Activated CD8-positive, alpha-beta T cell treated with anti-CD3 and anti-CD28 coated beads for 36 hours (primary cell): ENCODE data around the gene FRMD1. TPM values are rescaled to one million over a fixed set of nuclear protein-coding genes. Genes with fewer than 3 reads are reported as not detected.

ENCODE experiments used
- ATAC-seq: fragments of 200-7000 bp; cut with Tn5 transposase; one replicate; pipeline ENCODE4 v1.10.0; 2021; ENCODE audit warnings: mild to moderate bottlenecking, moderate library complexity
- CTCF ChIA-PET: fragments of 350-600 bp; sonication (Branson Sonifier 250); formaldehyde crosslinking; loops from one replicate; lab custom pipeline; 2021; ENCODE audit warnings: antibody characterized with exemption; lab: Charles Lee
- POLR2A ChIA-PET: fragments of 350-600 bp; sonication (Branson Sonifier 250); formaldehyde crosslinking; loops from one replicate; lab custom pipeline; 2021; ENCODE audit warnings: antibody characterized with exemption; lab: Charles Lee
- DNase-seq: peaks from one replicate; pipeline ENCODE4 v3.0.0-alpha.2; 2020
- H3K27ac Mint-ChIP-seq: one replicate; pipeline ENCODE4 v1.8.0; 2021; ENCODE audit warnings: mild to moderate bottlenecking, mixed read lengths
- H3K27me3 Mint-ChIP-seq: one replicate; pipeline ENCODE4 v1.8.0; 2021; ENCODE audit warnings: mixed read lengths
- H3K36me3 Mint-ChIP-seq: one replicate; pipeline ENCODE4 v1.8.0; 2021; ENCODE audit warnings: low read depth, mixed read lengths
- H3K4me1 Mint-ChIP-seq: one replicate; pipeline ENCODE4 v1.8.0; 2021; ENCODE audit warnings: low read depth, mixed read lengths
- H3K4me3 Mint-ChIP-seq: one replicate; pipeline ENCODE4 v1.8.0; 2021; ENCODE audit warnings: mild to moderate bottlenecking, moderate library complexity, mixed read lengths
- H3K9me3 Mint-ChIP-seq: one replicate; pipeline ENCODE4 v1.8.0; 2021; ENCODE audit warnings: mixed read lengths
- CTCF ChIP-seq: fragments of 200-600 bp; IDR thresholded peaks from one replicate; pipeline ENCODE4 v1.8.0; 2022; ENCODE audit warnings: antibody characterized with exemption, mild to moderate bottlenecking
- intact Hi-C: fragments of 100-400 bp; cut with micrococcal nuclease; formaldehyde crosslinking; loops from one replicate; pipeline ENCODE4 v1.10.0; 2022
- total RNA-seq, 2 experiments: library from RNA; stranded (reverse); gene quantifications; one replicate each; pipeline ENCODE4 v1.2.3, GENCODE V29; 2021

FRMD1 gene
- total RNA-seq, 2 experiments from 2014 or later, result not detected

DNA sequence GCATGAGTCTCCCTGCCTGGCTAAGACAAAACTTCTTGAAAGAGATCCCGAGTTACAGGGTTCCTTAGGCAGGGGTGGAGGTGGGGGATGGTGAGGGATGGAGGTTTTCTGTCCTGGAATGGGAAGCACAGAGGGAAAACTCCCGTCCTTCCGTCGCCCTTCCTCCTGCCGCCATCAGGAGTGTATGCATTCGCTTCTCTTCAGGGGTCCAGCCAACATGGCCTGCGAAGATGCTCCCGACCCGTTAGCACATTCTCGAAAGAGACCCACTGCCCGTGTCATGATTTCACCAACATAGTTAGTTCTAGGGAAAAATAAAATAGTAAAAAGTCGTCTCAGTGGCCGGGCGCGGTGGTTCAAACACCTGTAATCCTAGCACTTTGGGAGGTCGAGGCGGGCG, 44.5 kb downstream of the FRMD1 start:
- H3K4me3 Mint-ChIP-seq, result no peak overlapping the region
- ATAC-seq (no peak), DNase-seq (no peak)
- peaks cover 16% of the 10 kb centered on the region for H3K27me3 Mint-ChIP-seq
- H3K9me3 Mint-ChIP-seq, result peaks cover 10% of the 10 kb centered on the region
- ChIA-PET POLR2A (no interaction called here), CTCF (no interaction called here)
- peaks cover 1% of the 10 kb centered on the region for H3K36me3 Mint-ChIP-seq
- intact Hi-C loops, result no loop called here
- H3K27ac Mint-ChIP-seq, result no peak overlapping the region
- H3K4me1 Mint-ChIP-seq, result no peaks in the 10 kb centered on the region
- TF ChIP-seq CTCF, result no peak

DNA sequence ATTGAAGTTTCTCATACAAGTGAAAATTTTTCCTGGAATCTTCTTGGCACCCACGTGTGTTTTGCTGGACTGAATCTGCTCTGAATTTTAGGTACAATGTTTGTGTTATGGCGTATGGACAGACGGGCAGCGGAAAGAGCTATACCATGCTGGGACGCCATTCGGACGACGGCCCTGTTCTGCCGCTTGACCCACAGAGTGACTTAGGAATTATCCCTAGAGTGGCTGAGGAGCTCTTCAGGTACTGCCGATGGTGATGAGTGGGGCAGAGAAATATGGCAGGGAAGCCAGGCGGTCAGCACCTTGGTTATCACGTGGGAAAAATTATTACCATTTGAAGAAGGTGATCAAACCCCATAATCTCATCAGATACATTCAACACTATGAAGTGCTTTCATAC, 45.2 kb downstream of the FRMD1 start:
- Mint-ChIP-seq H3K27ac (no peak overlapping the region), H3K9me3 (peaks cover 8% of the 10 kb centered on the region), H3K27me3 (peaks cover 16% of the 10 kb centered on the region), H3K36me3 (peaks cover 1% of the 10 kb centered on the region), H3K4me3 (no peak overlapping the region), H3K4me1 (no peaks in the 10 kb centered on the region)
- DNase-seq (no peak), ATAC-seq (no peak)
- CTCF ChIA-PET, result no interaction called here
- POLR2A ChIA-PET, result no interaction called here
- no peak for TF ChIP-seq CTCF
- intact Hi-C loops, result no loop called here

DNA sequence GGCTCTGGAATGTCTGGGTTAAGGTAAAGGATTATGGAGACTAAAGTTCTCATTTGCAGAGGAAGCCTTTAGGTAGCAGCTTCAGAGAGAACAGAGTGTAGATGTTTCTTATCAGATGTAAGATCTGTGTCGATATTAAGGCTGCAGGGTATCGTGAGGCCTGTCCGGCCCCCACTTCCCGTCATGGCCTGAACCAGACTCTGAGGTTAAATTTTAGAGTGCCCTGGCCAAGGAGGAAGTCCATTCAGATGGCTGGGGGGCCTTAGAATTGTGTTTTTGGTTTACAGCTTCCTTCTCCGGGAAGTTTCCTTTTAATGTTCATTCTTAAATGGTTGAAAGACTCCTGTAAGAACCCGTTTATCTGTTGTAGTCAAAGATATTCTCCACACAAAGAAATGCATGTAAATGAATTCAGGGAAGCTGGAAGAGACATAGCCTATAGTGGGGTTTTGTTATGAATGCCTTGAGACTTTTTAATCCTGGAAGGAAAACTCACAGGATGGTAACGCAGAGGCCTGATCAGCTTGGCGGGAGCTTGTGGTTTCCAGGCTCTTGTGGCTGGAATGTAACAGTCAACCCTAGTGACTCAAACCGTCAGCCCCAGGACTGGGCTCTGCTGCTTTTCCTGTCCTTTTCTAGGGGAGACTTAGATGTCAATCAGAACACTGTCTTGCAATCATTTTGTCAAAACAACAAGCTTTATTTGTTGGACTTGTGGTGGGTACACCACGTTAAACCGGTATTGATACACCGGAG, 46.8 kb downstream of the FRMD1 start:
- Mint-ChIP-seq H3K27me3 (peaks cover 17% of the 10 kb centered on the region), H3K27ac (no peak overlapping the region), H3K4me3 (no peak overlapping the region), H3K4me1 (no peaks in the 10 kb centered on the region), H3K36me3 (no peaks in the 10 kb centered on the region), H3K9me3 (peaks cover 2% of the 10 kb centered on the region)
- ChIA-PET POLR2A (no interaction called here), CTCF (interaction anchor here (1.0 kb wide), 1 partner anchor 85 kb away, joined by 3 read pairs; no protein-coding TSS in a partner anchor)
- intact Hi-C loops, result no loop called here
- no peak for ATAC-seq
- no peak for DNase-seq
- TF ChIP-seq CTCF, result no peak

GRCh38 chr6:168031411-168031971, 47.5 kb downstream of the FRMD1 start:
- no peaks in the 10 kb centered on the region for H3K4me1 Mint-ChIP-seq

More at GRCh38 chr6:168031411-168031971, 47.5 kb downstream of the FRMD1 start:
- ChIA-PET POLR2A (no interaction called here), CTCF (no interaction called here)
- Mint-ChIP-seq H3K27ac (no peak overlapping the region), H3K36me3 (no peaks in the 10 kb centered on the region), H3K27me3 (peaks cover 17% of the 10 kb centered on the region), H3K4me3 (no peak overlapping the region), H3K9me3 (peaks cover 2% of the 10 kb centered on the region)
- no peak for DNase-seq
- ATAC-seq, result no peak
- TF ChIP-seq CTCF, result no peak
- intact Hi-C loops, result no loop called here
